GM06990 (cell line): Measurements from ENCODE around the gene ASB10.

Experiments used
- DNase-seq: peaks from one replicate; pipeline ENCODE4 v3.0.0-alpha.2; 2011; ENCODE audit not compliant: insufficient read length; ENCODE audit errors: extremely low read depth
- H3K27me3 ChIP-seq: replicated peaks from 2 replicates; pipeline ENCODE4 v1.6.0; 2011; ENCODE audit warnings: low read length; ENCODE audit not compliant: control insufficient read depth, insufficient read depth
- H3K36me3 ChIP-seq: 2 replicates; pipeline ENCODE4 v1.5.1; 2011; ENCODE audit warnings: low read length; ENCODE audit not compliant: control insufficient read depth, insufficient read depth
- H3K4me3 ChIP-seq: replicated peaks from 2 replicates; pipeline ENCODE4 v1.5.1; 2011; ENCODE audit warnings: low read depth, mild to moderate bottlenecking, control low read depth, low read length
- TF ChIP-seq, protein P1 (sequence below): IDR thresholded peaks from 2 replicates; pipeline ENCODE4 v1.5.1; 2011; ENCODE audit warnings: low read length, control low read depth, mild to moderate bottlenecking, inconsistent platforms; ENCODE audit not compliant: insufficient read depth, poor library complexity, severe bottlenecking

The ASB10 gene

DNA sequence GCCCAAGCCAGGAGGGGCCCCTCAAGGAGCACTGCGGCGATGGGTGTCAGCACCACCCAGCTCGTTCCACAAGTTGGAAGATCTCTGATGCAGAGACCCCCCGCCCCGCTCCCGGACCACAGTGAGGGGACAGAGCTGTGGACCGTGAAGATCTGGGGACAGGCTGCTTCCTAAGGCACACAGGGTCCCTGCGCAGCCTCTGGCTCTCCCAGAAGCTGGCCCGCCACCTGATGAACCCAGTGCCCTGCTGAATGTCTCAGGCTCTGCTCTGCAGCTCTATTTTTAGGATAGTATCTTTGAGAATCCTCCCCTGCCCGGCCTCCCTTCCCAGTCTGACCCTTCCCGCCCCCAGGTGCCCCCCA lies 49.3 kb downstream of the ASB10 start:
- Histone ChIP-seq H3K36me3 (peaks cover 18% of the 10 kb centered on the region), H3K27me3 (no peaks in the 10 kb centered on the region), H3K4me3 (no peak overlapping the region)
- TF ChIP-seq, protein P1, sequence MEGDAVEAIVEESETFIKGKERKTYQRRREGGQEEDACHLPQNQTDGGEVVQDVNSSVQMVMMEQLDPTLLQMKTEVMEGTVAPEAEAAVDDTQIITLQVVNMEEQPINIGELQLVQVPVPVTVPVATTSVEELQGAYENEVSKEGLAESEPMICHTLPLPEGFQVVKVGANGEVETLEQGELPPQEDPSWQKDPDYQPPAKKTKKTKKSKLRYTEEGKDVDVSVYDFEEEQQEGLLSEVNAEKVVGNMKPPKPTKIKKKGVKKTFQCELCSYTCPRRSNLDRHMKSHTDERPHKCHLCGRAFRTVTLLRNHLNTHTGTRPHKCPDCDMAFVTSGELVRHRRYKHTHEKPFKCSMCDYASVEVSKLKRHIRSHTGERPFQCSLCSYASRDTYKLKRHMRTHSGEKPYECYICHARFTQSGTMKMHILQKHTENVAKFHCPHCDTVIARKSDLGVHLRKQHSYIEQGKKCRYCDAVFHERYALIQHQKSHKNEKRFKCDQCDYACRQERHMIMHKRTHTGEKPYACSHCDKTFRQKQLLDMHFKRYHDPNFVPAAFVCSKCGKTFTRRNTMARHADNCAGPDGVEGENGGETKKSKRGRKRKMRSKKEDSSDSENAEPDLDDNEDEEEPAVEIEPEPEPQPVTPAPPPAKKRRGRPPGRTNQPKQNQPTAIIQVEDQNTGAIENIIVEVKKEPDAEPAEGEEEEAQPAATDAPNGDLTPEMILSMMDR, result no peak
- DNase-seq, result no peak

DNA sequence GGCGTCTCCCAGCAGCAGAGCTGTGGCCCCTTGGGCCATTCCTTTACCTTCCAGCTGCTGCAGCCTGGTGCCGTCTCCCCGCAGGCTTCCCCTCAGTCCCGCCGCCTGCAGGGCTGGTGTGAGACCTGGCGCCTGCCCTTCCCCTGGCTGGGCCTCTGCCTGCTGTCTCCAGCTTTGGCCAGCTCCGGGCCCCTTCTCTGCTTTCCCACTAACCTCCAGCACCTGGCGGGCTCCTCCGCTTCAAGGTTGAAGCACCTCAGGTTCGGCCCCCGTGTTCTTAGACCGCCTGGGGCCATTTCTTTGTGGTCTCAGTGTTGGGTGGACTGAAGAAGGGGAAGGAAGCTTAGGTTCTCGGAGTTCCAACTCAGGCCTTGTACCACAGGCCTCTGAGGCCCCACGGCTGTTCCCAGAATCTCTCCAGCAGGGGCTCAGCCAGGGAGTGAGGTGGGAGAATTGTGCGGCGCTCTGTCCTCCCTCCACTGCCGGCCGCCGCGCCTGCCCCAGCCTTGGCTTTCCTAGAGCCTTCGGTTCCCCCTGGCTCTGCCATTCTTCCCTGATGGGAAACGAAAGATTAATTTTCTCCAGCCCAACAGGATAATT lies 49.9 kb downstream of the ASB10 start:
- peaks cover 19% of the 10 kb centered on the region for H3K36me3 ChIP-seq
- TF ChIP-seq, protein P1, result no peak
- no peak for DNase-seq

DNA sequence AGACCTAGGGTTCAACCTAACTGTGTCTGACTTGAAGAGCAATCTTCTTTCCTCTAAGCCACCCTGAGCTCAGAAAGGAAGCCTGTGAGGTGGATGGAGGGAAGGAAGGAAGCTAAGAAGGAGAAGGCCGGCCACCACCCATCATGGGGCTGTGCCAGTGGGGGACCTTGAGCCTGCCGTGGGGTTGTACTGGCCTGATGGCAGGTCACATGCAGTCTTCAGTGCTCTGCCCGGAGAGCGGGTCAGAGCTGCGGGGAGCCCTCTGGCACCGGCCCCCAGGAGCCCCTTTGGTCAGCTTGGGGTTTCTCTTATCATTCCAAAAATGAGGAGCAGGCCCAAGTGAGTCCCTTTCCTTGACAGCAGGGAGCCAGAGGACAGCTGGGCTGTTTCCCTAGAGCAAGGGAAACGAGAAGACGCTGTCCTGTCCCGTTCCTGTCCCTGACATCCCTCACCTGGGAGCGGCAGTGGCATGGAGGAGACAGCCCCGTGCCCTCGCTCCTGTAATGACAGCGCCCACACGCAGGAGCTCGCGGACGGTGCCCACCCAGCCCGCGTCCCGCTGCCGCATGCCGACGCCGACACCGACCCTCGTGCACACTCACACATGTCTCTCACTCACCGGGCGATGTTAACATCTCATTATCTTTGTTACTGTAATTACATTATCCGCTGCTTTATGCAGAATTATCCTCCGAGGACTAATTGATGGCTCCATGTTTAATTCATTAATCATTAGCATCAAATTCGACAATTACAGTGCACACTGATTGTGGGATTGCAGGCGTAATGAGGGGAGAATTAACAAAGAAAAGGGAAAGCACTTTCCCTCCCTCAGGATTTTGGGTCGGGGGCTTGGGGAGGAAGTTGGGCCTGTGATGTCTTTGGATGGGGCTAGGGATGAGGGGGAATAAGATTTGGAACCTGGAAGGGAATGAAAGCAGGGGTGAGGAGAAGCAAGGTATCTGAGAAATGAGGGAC lies 50.9 kb downstream of the ASB10 start:
- peaks cover 21% of the 10 kb centered on the region for H3K36me3 ChIP-seq
- DNase-seq, result no peak
- TF ChIP-seq, protein P1, result no peak
- H3K27me3 ChIP-seq, result no peaks in the 10 kb centered on the region
- no peak overlapping the region for H3K4me3 ChIP-seq

More for the DNA sequence above, 49.9 kb downstream of the ASB10 start:
- Histone ChIP-seq H3K4me3 (no peak overlapping the region), H3K27me3 (no peaks in the 10 kb centered on the region)

DNA sequence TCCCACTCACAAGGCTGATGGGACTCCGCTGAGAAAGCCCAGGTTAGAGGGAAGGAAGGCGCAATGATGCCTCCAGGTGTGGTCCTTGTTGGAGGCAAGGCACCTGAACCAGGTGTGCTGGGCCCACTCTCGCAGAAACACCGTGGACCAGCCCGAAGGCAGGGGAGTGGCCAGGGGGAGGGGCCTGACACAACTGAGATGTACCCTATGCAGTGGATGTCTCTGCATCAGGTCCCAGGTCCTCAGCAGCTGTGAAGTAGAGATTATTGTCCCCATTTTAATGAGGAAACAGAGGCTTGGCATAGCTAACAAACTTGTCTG lies 51.6 kb downstream of the ASB10 start:
- no peak for DNase-seq
- Histone ChIP-seq H3K27me3 (no peaks in the 10 kb centered on the region), H3K4me3 (no peak overlapping the region), H3K36me3 (peaks cover 18% of the 10 kb centered on the region)
- TF ChIP-seq, protein P1, result no peak

DNA sequence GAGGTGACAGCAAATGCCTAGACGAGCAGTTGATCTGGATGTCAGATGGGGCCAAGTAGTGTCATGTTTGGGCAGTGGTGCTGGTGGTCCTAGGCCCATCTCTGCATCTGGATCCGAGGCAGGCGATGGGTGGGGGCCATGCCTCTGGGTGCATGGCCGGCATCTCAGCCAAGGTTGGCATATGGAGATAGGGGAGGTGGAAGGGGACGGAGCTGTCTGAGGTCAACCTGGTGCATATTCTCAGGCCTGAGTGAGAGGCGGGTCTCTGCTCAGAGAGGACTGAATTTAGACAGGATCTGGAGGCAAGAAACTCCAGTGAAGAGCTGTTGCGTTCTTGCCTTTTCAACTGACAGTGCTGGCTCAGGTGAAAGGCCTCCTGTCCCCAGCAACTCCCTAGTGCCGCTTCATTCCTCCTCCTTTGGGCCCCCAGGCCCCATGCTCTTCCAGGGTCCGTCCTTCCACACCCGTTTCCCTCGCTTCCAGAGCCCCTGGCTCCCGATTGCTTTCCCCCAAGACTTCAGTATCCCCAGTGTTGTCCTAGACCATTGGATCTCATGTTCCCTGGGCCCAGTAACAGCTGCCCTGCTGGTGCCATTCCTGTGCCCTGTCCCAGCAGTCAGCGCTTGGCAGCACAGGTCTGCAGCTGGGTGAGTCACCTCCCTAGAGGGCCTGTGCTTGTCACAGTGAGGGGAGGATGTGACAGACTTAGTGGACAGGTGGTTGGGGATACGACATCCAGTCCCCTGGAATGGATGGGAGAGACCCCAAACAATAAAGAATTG lies 52.1 kb downstream of the ASB10 start:
- Histone ChIP-seq H3K27me3 (no peaks in the 10 kb centered on the region), H3K4me3 (no peak overlapping the region), H3K36me3 (peaks cover 18% of the 10 kb centered on the region)
- DNase-seq, result no peak
- TF ChIP-seq, protein P1, result no peak
